ENCODE results near the gene CCDC92. TPM values are rescaled to one million over a fixed set of nuclear protein-coding genes. Genes with fewer than 3 reads are reported as not detected.

CCDC92 gene
- 54.8 and 78.4 TPM in 2 replicates for polyA plus RNA-seq

GRCh38 chr12:123972457-123973401 lies at the start of gene CCDC92, which contains the start of gene ZNF664:
TSS of gene CCDC92 (minus strand) at chr12:123972831. CDS start at chr12:123944305, 28,526 bp downstream.
TSS of gene ZNF664 (plus strand) at chr12:123973215. CDS start at chr12:124012145, 38,930 bp downstream.

Other genes starting within 250 kb of the CCDC92 start
- 1.8 TPM in 2 replicates for gene DNAH10, start 210.5 kb downstream of the CCDC92 start, polyA plus RNA-seq
- gene ZNF664, start 384 bp upstream of the CCDC92 start, polyA plus RNA-seq: 15.0 and 17.5 TPM in 2 replicates